C1 segment of cervical spinal cord (tissue), 14 donors: ENCODE results near the gene TMEM95.

ENCODE experiments used
- DNase-seq, 14 donors: peaks; one replicate each; lab custom pipeline; 2025; lab: John Stamatoyannopoulos, UW

The TMEM95 gene

GRCh38 chr17:7355053-7355452 is at the start of gene TMEM95:
Gene TMEM95, plus strand, starts transcription at chr17:7355156. Its CDS starts 49 bp downstream, at chr17:7355205.
- DNase-seq, result peak in 12 of 14 donors; percentile 25 to 78 (median 60)

- DNase-seq, result peak; percentile 94 to 100 (median 99)
Observed at GRCh38 chr17:7306911-7307685, 47.9 kb upstream of the TMEM95 start, which contains the start of gene EIF5A. Gene EIF5A, plus strand, starts transcription at chr17:7307628. Its CDS starts 2,008 bp downstream, at chr17:7309636.

GRCh38 chr17:7307686-7308624 is 47.0 kb upstream of the TMEM95 start:
- DNase-seq, result peak in 3 of 14 donors; percentile 22 to 42 (median 38)

GRCh38 chr17:7308625-7309433 is 46.1 kb upstream of the TMEM95 start:
- DNase-seq, result peak in 10 of 14 donors; percentile 15 to 64 (median 46)

- no peak for DNase-seq
Observed at GRCh38 chr17:7309628-7310027, 45.3 kb upstream of the TMEM95 start.

GRCh38 chr17:7311110-7311705 is 43.7 kb upstream of the TMEM95 start:
- DNase-seq, result no peak

- no peak for DNase-seq
Observed at GRCh38 chr17:7312432-7313087, 42.4 kb upstream of the TMEM95 start.

GRCh38 chr17:7313088-7313889 is 41.7 kb upstream of the TMEM95 start:
- no peak for DNase-seq

- DNase-seq, result no peak
Observed at GRCh38 chr17:7313890-7314718, 40.9 kb upstream of the TMEM95 start.

- DNase-seq, result peak; percentile 35 to 93 (median 80)
Observed at GRCh38 chr17:7314719-7315569, 40.0 kb upstream of the TMEM95 start, which contains the start of gene GPS2. Gene GPS2, minus strand, starts transcription at chr17:7315360. Its CDS starts 308 bp downstream, at chr17:7315052.

GRCh38 chr17:7315570-7316235 is 39.3 kb upstream of the TMEM95 start:
- peak in 1 of 14 donors; percentile 19 for DNase-seq

GRCh38 chr17:7317161-7317803 is 37.7 kb upstream of the TMEM95 start:
- no peak for DNase-seq

GRCh38 chr17:7318121-7318860 is 36.7 kb upstream of the TMEM95 start:
- DNase-seq, result no peak

GRCh38 chr17:7321466-7321865 is 33.5 kb upstream of the TMEM95 start:
- no peak for DNase-seq

GRCh38 chr17:7322520-7323194 is 32.3 kb upstream of the TMEM95 start:
- no peak for DNase-seq
